SH-SY5Y (cell line): ENCODE results near the gene CHD2.

ENCODE experiments used
- GATA2 ChIP-seq: IDR thresholded peaks from 2 replicates; pipeline ENCODE4 v1.6.1; 2011; ENCODE audit warnings: mild to moderate bottlenecking, low read depth, low read length
- GATA3 ChIP-seq: IDR thresholded peaks from 2 replicates; pipeline ENCODE4 v1.6.1; 2011; ENCODE audit warnings: low read depth, mild to moderate bottlenecking, low read length, moderate library complexity

- TF ChIP-seq GATA2 (no peak), GATA3 (no peak)
Observed at GRCh38 chr15:93058904-93059427, 158.8 kb downstream of the CHD2 start.
